Activated CD4-positive, alpha-beta T cell treated with anti-CD3 and anti-CD28 coated beads for 48 hours (primary cell): ENCODE results near the gene TRPM3.
"Not testable (repeated sequence)": the region's sequence is repeated elsewhere in the genome, so short reads cannot be mapped to it uniquely, and the experiment has no call there.

Source experiments
- DNase-seq: peaks from one replicate; pipeline ENCODE4 v3.0.0-alpha.2; 2020

TRPM3 gene

GRCh38 chr9:70706797-70707196 lies 414.6 kb downstream of the TRPM3 start:
- DNase-seq: not testable (repeated sequence)

GRCh38 chr9:70701163-70701562 lies 420.3 kb downstream of the TRPM3 start:
- no peak for DNase-seq

GRCh38 chr9:70696694-70697335 lies 424.6 kb downstream of the TRPM3 start:
- DNase-seq: no peak

- no peak for DNase-seq
Observed at GRCh38 chr9:70694758-70695157, 426.7 kb downstream of the TRPM3 start.

- DNase-seq: no peak
Observed at GRCh38 chr9:70693186-70693585, 428.2 kb downstream of the TRPM3 start.

GRCh38 chr9:70692431-70692830 lies 429.0 kb downstream of the TRPM3 start:
- DNase-seq: no peak

- DNase-seq: no peak
Observed at GRCh38 chr9:70688704-70689103, 432.7 kb downstream of the TRPM3 start.

- no peak for DNase-seq
Observed at GRCh38 chr9:70683841-70684240, 437.6 kb downstream of the TRPM3 start.

- no peak for DNase-seq
Observed at GRCh38 chr9:70682298-70682697, 439.1 kb downstream of the TRPM3 start.

- no peak for DNase-seq
Observed at GRCh38 chr9:70679845-70680244, 441.6 kb downstream of the TRPM3 start.

GRCh38 chr9:70678153-70678552 lies 443.3 kb downstream of the TRPM3 start:
- DNase-seq: no peak

GRCh38 chr9:70677055-70677735 lies 444.2 kb downstream of the TRPM3 start:
- no peak for DNase-seq

- no peak for DNase-seq
Observed at GRCh38 chr9:70675868-70676370, 445.5 kb downstream of the TRPM3 start.

GRCh38 chr9:70673844-70674243 lies 447.6 kb downstream of the TRPM3 start:
- DNase-seq: no peak

- no peak for DNase-seq
Observed at GRCh38 chr9:70672161-70672649, 449.2 kb downstream of the TRPM3 start.

GRCh38 chr9:70668751-70669150 lies 452.7 kb downstream of the TRPM3 start:
- DNase-seq: no peak

GRCh38 chr9:70658765-70659164 lies 462.7 kb downstream of the TRPM3 start:
- no peak for DNase-seq

GRCh38 chr9:70656281-70656680 lies 465.1 kb downstream of the TRPM3 start:
- DNase-seq: no peak

GRCh38 chr9:70654144-70654543 lies 467.3 kb downstream of the TRPM3 start:
- no peak for DNase-seq

GRCh38 chr9:70644627-70645026 lies 476.8 kb downstream of the TRPM3 start:
- DNase-seq: not testable (repeated sequence)

GRCh38 chr9:70642341-70642740 lies 479.1 kb downstream of the TRPM3 start:
- no peak for DNase-seq

GRCh38 chr9:70641631-70642030 lies 479.8 kb downstream of the TRPM3 start:
- DNase-seq: no peak

- no peak for DNase-seq
Observed at GRCh38 chr9:70641031-70641430, 480.4 kb downstream of the TRPM3 start.
